Stimulated activated CD4-positive, alpha-beta T cell treated with anti-CD3 and anti-CD28 coated beads, Interleukin-15, amount 100 ng/mL, for 1 hour (primary cell): Measurements from ENCODE around the gene WDR20.

Source experiments
- DNase-seq, 2 donors: peaks; one replicate each; pipeline ENCODE4 v3.0.0-alpha.2; 2020; ENCODE audit warnings: low read depth in 1 of 2, low spot score in 1 of 2

WDR20 gene

DNA sequence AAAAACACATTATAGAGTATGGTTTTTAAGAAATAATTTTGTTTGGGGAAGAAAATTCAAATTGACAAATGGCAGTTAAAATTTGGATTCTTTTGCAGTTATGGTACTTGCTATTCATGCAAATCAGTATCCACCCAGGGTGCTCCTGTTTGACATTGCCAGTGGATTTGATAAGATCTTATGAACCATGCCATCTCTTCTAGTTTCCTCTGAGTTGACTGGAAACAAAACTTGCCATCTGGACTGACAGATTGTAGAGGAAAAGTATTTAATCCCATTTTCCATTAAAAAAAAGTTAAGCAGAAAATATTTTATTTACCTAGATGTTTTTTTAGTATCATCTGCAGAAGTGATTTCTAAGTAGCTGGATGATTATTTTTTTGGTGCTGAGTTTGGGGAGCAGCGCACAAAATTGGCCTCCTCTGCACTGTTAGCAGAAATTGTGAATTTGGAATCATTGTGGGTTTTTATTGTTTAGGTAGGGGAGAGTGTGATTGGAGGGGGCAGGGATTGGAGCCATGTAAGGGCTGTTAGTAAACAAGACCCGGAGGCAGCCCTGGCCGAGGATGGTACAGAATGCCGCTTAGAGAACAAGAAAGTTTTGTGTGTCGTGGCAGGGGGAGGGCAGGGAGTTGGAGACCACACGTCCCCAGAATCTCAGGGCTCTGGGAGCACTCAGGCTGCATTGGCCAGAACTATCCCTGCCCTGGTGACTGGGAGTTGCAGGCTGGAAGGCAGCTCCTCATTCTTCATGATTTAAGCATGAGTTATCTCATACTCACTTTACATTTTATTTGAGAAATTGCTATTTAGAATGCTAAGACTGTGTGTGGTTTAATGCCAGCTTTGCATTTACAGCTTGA, 56.6 kb downstream of the WDR20 start:
- no peak for DNase-seq

DNA sequence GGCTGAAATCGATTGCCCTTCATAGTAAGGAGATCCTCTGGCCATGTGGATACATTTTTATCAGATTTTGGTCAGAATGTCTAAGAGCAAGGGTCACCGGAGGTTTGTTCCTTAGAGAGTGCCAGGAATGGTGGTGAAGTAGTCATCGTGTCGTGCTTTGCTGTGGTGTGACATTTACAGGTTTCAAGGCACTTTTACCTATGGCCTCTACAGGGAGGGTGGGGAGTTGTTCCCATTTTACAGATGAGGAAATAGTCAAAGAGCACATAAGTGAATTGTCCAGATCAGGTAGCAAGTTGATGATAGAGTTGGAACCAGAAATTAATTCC, 57.2 kb downstream of the WDR20 start:
- no peak for DNase-seq

DNA sequence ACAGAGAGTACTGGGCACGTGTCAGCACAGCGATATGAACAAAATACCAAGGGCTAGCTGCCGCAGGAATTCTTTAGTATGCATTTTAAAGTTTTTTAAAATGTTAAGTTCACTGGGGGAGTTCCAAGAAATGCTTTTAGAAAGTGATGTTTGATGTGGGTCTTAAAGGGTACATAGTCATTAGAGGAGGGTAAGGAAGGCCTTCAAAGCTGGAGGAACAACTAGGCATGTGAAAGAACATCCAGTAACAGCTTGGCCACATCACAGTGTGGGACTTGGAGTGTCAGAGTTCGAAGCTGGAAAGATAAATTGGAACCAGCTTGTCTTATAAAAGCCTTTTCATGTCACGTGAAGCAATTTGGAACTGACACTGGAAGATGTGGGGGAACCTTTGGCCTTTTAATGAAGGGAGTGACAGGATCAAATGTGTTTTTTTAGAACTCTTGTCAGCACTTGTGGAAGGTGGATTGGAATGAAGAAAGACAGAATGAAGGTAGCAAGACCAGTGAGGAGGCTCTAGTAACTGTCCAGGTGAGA, 57.7 kb downstream of the WDR20 start:
- DNase-seq, result no peak

DNA sequence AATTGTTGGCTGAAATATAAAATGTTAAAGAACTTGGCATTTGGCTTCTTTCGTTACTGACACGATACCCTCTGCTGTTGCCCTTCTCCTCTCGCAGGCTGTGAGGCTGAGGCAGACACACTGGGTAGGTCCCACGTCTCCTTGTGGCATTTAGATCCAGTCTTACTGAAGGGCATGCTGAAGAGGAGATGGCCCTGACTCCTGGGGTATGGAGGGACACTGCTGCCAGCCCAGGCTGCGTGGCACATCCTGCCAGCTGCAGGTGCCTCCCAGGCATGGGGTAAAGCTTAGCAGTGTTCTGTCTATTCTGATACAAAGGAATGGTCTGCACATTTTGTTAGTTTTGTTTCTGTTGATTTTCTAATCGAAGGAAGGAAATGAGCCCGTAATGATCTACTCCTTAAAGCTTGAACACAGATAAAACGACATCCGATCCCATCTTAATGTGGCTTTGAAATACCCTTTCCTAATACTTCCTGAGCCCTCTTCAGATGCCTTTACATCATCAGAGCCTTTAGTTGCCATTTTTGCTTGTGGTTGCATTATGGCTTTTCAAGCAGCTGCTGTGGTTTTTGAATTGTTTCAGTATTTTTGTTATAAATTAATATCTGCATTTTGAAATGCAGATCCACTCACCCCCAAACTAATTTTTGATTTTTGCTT, 61.1 kb downstream of the WDR20 start:
- DNase-seq, result no peak

DNA sequence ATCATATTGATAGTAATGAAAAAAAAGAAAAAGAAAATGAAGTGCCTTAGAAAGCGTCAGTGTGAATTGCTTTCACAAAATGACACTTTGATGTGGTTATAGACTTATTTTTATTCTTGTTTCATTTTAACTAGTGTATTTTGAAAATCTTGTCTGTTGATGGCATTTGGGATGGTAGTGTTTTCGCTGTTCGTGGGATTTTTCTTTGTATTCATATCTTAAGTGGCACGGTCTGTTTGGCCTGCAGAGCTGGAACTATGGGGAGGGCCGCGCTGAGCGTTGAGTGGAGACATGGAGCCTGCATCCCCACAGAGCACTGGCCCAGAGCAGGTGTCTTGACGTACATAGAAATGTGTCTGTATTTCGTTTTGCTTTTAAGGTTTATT, 61.6 kb downstream of the WDR20 start:
- no peak for DNase-seq

DNA sequence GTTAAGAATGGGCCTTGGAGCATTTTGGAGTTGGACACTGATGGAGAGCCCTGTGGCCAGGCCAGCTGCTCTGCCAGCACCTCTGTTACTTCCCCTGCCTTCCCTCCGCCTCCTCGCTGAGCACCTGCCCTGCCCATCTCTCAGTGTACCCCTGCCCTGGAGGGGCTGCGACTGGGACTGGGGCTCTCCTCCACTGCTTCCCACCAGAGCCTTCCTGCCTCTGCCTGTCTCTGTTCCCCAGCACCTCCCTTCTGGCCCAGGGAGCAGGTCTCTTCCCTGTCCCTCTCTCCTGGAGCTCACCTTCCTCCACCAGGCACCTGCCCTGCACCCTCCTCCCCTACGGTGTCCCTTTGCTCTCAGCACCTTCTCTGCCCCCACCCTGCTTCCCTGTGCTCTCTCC, 62.1 kb downstream of the WDR20 start:
- DNase-seq, result no peak

DNA sequence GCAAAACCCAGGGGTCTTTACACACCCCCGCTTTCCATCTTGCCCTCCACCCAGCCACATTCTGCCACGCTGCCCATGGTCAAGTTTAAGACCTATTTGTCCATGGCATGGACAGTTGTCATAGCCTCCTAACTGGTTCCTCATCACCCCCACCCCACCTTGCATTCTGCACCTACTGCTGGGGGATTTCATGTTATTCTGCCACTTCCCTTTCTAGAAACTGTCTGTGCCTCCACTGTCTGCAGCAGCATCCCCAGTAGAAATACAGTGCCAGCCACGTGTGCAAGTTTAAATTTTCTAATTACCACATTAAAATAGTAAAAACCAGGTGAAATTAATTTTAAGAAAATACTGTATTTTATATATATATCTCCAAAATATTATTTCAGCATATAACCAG, 63.2 kb downstream of the WDR20 start:
- DNase-seq, result no peak

DNA sequence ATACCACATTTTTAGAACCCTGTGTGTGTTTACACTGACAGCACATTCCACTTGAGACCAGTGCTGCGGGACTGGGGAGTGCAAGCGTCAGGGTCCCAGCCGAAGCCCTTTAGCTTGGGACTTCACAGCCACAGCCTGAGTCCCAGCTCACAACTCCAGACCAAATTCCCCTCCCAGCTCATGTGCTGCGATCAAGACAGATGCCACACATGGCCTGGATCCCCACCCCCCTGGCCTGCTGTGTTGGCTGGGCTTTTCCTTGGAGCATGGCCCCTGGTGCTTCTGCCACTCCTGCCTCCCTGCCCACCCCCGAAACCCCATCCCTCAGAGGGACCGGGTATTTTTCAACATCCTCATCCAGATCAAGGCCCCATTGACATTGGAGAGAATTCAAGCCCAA, 63.7 kb downstream of the WDR20 start:
- no peak for DNase-seq

DNA sequence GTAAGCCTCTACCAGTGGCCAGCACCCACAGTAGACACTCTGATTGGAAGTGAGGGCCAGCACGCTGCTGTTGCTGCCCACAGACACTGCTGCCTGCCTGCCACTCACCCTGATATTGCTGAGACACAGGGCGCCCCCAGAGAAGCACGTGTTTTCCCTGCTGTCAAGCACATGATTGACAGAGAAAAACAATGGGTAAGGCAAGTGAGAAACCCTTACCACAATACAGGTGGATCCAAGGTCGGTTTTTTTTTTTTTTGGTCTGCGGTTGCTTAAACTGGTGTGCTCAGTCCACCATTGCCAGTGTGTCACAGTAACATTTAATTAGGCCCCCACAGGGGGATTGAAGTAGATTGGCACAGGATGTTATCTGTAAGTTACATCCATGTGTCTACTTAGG, 65.9 kb downstream of the WDR20 start:
- no peak for DNase-seq

DNA sequence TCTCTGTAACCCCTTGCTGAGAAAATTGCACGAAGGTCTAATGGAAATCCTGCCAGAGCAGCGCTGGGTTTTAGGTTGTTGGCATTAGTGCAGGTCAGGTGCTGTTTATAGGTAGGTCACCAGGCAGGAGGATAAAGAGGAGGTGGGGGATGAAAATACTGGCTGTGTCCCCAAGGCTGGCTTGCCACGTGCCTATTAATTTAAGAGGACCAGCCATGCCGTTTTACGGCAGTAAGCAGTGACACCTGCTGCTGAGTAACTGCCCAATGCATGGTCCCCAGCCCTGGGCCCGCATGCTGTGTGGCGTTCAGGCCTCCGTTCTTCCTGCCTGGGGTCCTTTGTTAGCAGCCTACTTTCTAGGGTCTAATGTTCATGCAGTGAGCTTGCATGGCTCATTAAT, 67.2 kb downstream of the WDR20 start:
- DNase-seq, result no peak

DNA sequence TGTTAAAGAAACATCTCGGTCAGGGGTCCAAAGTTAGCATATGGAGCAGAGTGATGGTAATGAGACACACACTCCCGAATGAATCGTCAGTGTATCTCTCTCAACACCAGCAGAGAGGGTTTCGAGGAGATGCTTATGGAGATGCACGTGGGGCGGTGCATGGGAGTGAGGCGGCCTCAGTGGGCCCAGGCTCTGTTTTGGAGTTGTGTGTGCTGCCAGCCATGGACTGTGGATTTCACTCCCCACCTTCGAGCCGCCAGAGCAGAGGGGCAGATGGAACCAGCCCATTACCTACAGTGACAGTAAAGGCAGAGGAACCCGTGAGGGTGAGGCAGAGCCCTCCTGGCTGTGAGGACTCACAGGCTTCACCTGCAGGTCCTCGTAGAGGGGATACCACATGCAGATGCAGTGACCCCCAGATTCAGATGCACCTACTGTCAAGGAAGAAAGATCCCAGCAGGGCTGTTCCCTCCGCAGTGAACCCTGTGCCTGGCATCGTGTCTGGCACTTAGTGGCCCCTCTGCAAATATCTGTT, 68.2 kb downstream of the WDR20 start:
- DNase-seq, result no peak

DNA sequence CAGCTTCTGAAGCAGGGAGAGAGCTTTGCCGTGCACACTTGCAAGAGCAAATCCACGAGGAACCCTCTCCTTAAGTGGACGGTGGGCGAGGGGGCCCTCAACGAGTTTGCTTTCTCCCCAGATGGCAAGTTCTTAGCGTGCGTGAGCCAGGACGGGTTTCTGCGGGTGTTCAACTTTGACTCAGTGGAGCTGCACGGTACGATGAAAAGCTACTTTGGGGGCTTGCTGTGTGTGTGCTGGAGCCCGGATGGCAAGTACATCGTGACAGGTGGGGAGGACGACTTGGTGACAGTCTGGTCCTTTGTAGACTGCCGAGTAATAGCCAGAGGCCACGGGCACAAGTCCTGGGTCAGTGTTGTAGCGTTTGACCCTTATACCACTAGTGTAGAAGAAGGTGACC, 69.0 kb downstream of the WDR20 start:
- DNase-seq, result no peak

DNA sequence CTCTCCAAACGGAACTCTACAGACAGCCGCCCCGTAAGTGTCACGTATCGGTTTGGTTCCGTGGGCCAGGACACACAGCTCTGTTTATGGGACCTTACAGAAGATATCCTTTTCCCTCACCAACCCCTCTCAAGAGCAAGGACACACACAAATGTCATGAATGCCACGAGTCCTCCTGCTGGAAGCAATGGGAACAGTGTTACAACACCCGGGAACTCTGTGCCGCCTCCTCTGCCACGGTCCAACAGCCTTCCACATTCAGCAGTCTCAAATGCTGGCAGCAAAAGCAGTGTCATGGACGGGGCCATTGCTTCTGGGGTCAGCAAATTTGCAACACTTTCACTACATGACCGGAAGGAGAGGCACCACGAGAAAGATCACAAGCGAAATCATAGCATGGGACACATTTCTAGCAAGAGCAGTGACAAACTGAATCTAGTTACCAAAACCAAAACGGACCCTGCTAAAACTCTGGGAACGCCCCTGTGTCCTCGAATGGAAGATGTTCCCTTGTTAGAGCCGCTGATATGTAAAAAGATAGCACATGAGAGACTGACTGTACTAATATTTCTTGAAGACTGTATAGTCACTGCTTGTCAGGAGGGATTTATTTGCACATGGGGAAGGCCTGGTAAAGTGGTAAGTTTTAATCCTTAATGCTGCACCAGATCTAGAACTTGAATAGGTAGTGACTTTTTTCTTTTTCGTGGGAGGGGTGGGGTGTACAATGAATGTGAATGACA, 69.7 kb downstream of the WDR20 start:
- no peak for DNase-seq

DNA sequence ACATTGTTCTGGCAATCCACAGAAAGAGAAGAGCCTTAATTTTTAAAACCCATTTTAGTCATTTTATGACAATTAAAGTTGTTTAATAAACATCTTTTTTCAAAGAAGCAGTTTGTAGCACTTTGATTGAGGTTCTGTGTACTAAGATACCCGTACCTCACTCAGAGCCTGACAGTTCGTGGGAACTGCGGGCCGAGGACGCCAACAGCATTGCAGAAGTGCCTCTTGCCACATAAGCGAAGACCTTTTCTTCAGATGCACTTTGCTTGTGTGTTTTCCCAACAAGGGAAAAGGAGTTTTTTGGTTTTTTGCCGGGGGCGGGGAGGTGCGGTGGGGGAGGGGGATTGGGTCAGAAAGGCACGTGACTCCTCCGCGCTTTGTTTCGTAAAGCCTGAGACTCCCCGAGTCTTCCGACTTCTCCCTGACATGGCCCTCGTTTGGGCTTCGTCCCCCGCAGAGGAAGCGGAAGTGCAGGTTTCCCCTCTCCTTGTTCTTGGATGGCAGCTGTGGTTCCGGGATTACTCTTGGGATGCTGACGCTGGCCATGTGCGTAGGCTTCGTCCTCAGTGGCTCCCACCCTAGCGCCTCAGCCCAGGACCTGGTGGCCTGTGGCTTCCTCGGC, 70.8 kb downstream of the WDR20 start:
- no peak for DNase-seq

DNA sequence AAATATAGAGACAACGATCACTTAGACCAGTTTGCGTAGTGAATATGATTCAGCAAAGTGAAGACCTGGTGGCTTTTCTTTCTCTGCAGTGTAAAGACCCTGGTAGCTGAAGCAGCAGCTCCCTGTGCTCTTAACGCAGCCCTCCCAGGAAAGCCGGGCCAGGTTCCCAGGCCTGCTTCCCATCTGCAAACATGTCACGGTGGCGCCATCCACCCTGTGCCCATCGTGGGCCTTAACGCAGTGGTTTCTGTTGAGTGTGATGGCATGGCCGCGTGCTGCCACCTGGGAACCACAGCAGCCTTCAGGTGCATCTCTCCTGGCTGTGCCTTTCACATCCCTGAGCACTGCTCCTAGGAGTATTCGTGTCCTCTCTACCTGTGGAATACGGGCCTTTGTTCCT, 71.5 kb downstream of the WDR20 start:
- no peak for DNase-seq

DNA sequence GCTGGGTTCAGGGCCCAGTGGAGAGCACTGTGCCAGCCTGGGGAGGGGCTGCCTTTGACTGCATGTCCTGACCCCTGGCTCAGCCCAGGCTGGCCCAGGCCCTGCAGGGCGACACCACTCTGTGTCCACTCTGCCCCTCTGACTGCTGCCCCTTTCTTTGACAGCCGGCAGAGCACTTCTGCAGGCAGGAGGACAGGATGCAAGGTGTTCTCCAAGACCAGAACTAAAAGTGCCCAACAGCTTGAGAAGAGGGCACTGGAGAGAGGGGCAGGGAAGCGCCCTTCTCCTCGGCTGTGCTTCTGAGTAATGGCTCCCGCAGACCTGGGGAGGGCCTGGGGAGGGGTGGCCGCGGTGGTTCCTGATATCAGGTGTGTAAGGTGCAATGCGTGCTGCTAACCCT, 72.7 kb downstream of the WDR20 start:
- DNase-seq, result no peak

DNA sequence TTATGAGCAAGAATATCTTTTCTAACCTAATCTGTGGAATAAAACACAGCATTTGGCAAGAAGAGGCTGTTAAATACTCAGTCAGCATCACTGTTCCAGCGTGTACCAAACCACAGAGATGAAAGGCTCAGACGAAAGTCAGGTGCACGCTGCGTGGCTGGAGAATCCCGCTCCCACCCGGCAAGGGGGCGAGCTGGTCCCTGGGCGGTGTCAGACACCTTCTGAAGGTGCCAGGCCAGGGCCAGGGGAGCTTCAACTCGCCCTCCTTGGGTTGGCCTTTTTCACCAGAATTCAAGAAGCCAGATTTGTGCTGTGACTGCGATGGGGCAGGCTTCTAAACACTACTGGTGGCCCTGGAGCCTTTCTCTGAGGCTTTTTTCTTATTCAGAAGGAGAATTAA, 73.1 kb downstream of the WDR20 start:
- DNase-seq, result no peak

DNA sequence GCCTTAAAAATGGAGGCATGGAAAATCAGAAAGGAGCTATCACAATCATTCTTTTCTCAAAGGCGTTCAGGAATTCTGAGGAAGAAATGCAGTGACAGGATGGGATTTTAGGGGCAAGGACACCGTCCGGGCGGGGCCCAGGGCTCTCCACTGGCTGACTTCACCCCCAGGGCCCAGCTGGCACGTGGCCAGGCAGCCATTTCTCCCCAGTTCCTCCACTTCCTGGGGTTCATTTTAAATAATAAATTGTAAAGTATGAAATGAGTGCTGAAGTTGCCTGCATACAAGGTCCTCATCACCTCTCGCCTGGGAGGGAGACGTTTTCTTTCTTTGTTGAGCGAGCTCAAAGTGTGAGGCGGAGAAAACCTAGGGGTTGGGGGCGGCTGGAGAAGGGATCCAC, 73.8 kb downstream of the WDR20 start:
- DNase-seq, result no peak

DNA sequence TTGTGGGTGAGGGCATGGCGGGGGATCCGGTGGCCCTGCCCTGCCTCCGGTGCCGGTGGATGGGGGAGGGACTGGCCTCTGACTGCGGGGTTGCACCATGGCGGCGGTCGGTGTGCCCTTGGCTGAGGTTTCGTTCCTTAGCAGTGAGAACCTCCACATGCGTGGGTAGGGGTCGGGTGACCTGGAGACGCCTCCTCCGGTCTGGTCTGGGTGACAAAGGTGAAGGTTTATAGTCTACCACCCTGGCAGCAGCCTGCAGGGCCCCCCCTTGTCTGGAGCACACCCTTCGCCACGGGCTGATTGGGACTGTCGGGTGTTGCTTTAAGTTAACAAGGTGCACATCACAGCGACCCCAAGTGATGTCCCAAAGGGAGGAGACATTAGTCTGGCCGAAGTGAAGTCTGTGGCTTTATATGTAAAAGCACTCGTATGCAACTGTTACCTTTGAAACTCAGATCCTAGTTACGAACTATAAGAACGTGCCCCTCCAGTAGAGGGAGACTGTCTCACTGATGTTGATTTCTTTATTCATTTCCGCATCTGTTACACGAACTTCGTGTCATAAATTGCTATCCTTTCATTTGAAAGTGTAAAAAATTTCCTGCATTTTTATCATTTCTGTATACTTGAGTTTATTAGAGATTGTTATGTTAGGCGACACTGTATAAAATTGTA, 74.4 kb downstream of the WDR20 start:
- DNase-seq, result no peak

DNA sequence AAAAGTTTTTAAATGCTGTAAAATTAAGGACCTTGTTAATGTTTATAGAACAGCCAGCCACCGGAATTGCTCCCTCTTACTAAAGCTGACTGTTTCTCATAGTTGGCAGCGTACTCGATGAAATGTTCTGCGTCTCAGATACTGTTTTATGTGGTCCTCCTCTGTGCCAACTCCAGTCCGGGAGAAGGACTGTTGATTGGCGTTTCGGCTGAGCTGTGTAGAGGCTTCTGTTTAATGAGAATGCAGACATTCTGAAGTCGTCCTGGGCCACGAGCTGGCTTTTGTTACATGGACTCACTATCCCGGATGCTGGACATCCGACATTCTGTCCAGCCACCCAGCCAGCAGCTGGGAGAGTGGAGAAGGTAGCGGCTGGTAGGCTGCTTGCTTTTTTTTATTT, 75.4 kb downstream of the WDR20 start:
- no peak for DNase-seq
